H1 (cell line): Measurements from ENCODE around the gene SYT13. TPM values are rescaled to one million over a fixed set of nuclear protein-coding genes. Genes with fewer than 3 reads are reported as not detected.

Experiments
- CTCF ChIA-PET: fragments of 300-600 bp; sonication (Branson Sonifier 250); formaldehyde crosslinking; loops from one replicate; lab custom pipeline; 2021; ENCODE audit not compliant: partially characterized antibody; lab: Charles Lee
- POLR2A ChIA-PET: fragments of 300-600 bp; sonication (Branson Sonifier 250); formaldehyde crosslinking; loops from one replicate; lab custom pipeline; 2021; ENCODE audit warnings: inconsistent platforms; ENCODE audit not compliant: partially characterized antibody; lab: Charles Lee
- DNase-seq, 2 experiments: peaks; one replicate each; pipeline versions ENCODE4 v3.0.0 to v3.0.0-alpha.2; 2010 to 2022; ENCODE audit warnings: low spot score in 2 of 2, low read depth in 1 of 2, mixed read lengths in 1 of 2
- FAIRE-seq: peaks from 2 replicates; lab custom pipeline; 2011; peaks lifted over from hg19 to GRCh38; lab: Jason Lieb, UNC
- H2AFZ ChIP-seq: 2 replicates; pipeline ENCODE4 v1.8.1; 2012; ENCODE audit warnings: low read length, inconsistent platforms
- H2AK5ac ChIP-seq: 2 replicates; pipeline ENCODE4 v1.6.1; 2013; ENCODE audit warnings: low read depth, low read length
- H2BK120ac ChIP-seq: replicated peaks from 2 replicates; pipeline ENCODE3; 2013; ENCODE audit warnings: low read depth, low read length, inconsistent platforms
- H2BK12ac ChIP-seq: 2 replicates; pipeline ENCODE4 v1.6.1; 2013; ENCODE audit warnings: low read depth, low read length
- H2BK15ac ChIP-seq: 2 replicates; pipeline ENCODE4 v1.6.1; 2013; ENCODE audit warnings: low read length
- H2BK20ac ChIP-seq: 2 replicates; pipeline ENCODE4 v1.6.1; 2013; ENCODE audit warnings: low read length
- H2BK5ac ChIP-seq: 2 replicates; pipeline ENCODE4 v1.6.1; 2013; ENCODE audit warnings: low read depth, low read length
- H3K14ac ChIP-seq: 2 replicates; pipeline ENCODE4 v1.6.1; 2013; ENCODE audit warnings: inconsistent platforms; ENCODE audit not compliant: insufficient read length
- H3K18ac ChIP-seq: 2 replicates; pipeline ENCODE4 v1.6.1; 2013; ENCODE audit warnings: low read length; ENCODE audit errors: extremely low read depth
- H3K23ac ChIP-seq: 2 replicates; pipeline ENCODE4 v1.6.1; 2013; ENCODE audit warnings: inconsistent platforms; ENCODE audit not compliant: insufficient read length
- H3K23me2 ChIP-seq: 2 replicates; pipeline ENCODE4 v1.6.1; 2013; ENCODE audit warnings: low read depth, low read length
- H3K27ac ChIP-seq: 2 replicates; pipeline ENCODE4 v1.6.1; 2011; ENCODE audit warnings: low read depth, low read length, inconsistent platforms
- H3K27me3 ChIP-seq, 4 experiments: replicated peaks in 1 of 4; 1 replicate in 1 of 4; 2 replicates in 3 of 4; pipeline versions ENCODE4 v1.6.1 to v1.8.1; 2011 to 2013; ENCODE audit warnings: low read length in 3 of 4, mild to moderate bottlenecking in 3 of 4, inconsistent platforms in 2 of 4, mixed read lengths in 2 of 4, moderate library complexity in 1 of 4; ENCODE audit not compliant: control insufficient read depth in 3 of 4, insufficient read depth in 3 of 4; ENCODE audit errors: extremely low read depth in 1 of 4
- H3K36me3 ChIP-seq, 4 experiments: 2 replicates each; pipeline versions ENCODE4 v1.6.1 to v1.8.1; 2011 to 2013; ENCODE audit warnings: mild to moderate bottlenecking in 4 of 4, low read length in 3 of 4, moderate library complexity in 2 of 4, control low read depth in 1 of 4, inconsistent platforms in 1 of 4; ENCODE audit not compliant: insufficient read depth in 4 of 4, control insufficient read depth in 2 of 4
- H3K4ac ChIP-seq: replicated peaks from 2 replicates; pipeline ENCODE3; 2013; ENCODE audit warnings: low read length, low read depth, mixed read lengths, inconsistent platforms; ENCODE audit not compliant: insufficient read length
- H3K4me1 ChIP-seq, 4 experiments: replicated peaks in 1 of 4; 1 replicate in 1 of 4; 2 replicates in 3 of 4; pipeline versions ENCODE4 v1.6.1 to v1.8.1; 2011 to 2013; ENCODE audit warnings: low read length in 3 of 4, inconsistent platforms in 2 of 4, mixed read lengths in 1 of 4; ENCODE audit not compliant: insufficient read depth in 4 of 4, control insufficient read depth in 3 of 4
- H3K4me2 ChIP-seq, 2 experiments: 2 replicates each; pipeline versions ENCODE4 v1.6.1 to v1.8.1; 2011 to 2013; ENCODE audit warnings: low read depth in 2 of 2, low read length in 2 of 2, control low read depth in 1 of 2, inconsistent platforms in 1 of 2, mild to moderate bottlenecking in 1 of 2; ENCODE audit not compliant: insufficient read depth in 1 of 2
- H3K4me3 ChIP-seq, 4 experiments: fragments of 200-600, 300-600 bp in 1 of 4; sonication (generic), shearing (Covaris generic), sonication (Bioruptor Twin) in 1 of 4; 2 replicates each; pipeline versions ENCODE4 v1.5.1 to v1.8.1; 2011 to 2016; ENCODE audit warnings: low read length in 4 of 4, low read depth in 3 of 4, control low read depth in 2 of 4, inconsistent platforms in 2 of 4, mild to moderate bottlenecking in 2 of 4, mixed read lengths in 1 of 4, moderate library complexity in 1 of 4; ENCODE audit not compliant: insufficient read depth in 2 of 4; ENCODE audit errors: extremely low read depth in 1 of 4
- H3K56ac ChIP-seq: replicated peaks from 2 replicates; pipeline ENCODE3; 2013; ENCODE audit warnings: low read depth, mild to moderate bottlenecking, mixed read lengths, low read length, inconsistent platforms; ENCODE audit not compliant: insufficient read length
- H3K79me1 ChIP-seq: 2 replicates; pipeline ENCODE4 v1.6.1; 2013; ENCODE audit warnings: low read depth, low read length, control low read depth
- H3K79me2 ChIP-seq, 2 experiments: 2 replicates each; pipeline versions ENCODE4 v1.6.1 to v1.8.1; 2012 to 2013; ENCODE audit warnings: low read length in 2 of 2, mild to moderate bottlenecking in 2 of 2, inconsistent platforms in 1 of 2; ENCODE audit not compliant: insufficient read depth in 2 of 2, control insufficient read depth in 1 of 2
- H3K9ac ChIP-seq, 4 experiments: replicated peaks in 1 of 4; 1 replicate in 1 of 4; 2 replicates in 3 of 4; pipeline versions ENCODE4 v1.6.1 to v1.8.1; 2011 to 2013; ENCODE audit warnings: low read depth in 3 of 4, low read length in 3 of 4, control low read depth in 2 of 4, mild to moderate bottlenecking in 2 of 4, moderate library complexity in 2 of 4, inconsistent platforms in 1 of 4; ENCODE audit errors: extremely low read depth in 1 of 4
- H3K9me3 ChIP-seq, 2 experiments: 2 replicates each; pipeline versions ENCODE4 v1.6.1 to v1.8.1; 2012 to 2013; ENCODE audit warnings: mild to moderate bottlenecking in 2 of 2, moderate library complexity in 2 of 2, control low read depth in 1 of 2, inconsistent platforms in 1 of 2, low read depth in 1 of 2, low read length in 1 of 2, mixed read lengths in 1 of 2; ENCODE audit not compliant: insufficient read depth in 2 of 2
- H4K20me1 ChIP-seq, 2 experiments: replicated peaks in 1 of 2; 2 replicates each; pipeline versions ENCODE3 to v1.8.1; 2011 to 2013; ENCODE audit warnings: inconsistent platforms in 2 of 2, low read length in 2 of 2, mild to moderate bottlenecking in 1 of 2; ENCODE audit not compliant: insufficient read depth in 2 of 2, control insufficient read depth in 1 of 2
- H4K5ac ChIP-seq: 2 replicates; pipeline ENCODE4 v1.6.1; 2013; ENCODE audit warnings: low read length, low read depth, mixed read lengths, inconsistent platforms; ENCODE audit not compliant: insufficient read length
- H4K8ac ChIP-seq: 2 replicates; pipeline ENCODE4 v1.8.0; 2013; ENCODE audit warnings: mild to moderate bottlenecking, moderate library complexity, low read length, inconsistent platforms; ENCODE audit not compliant: insufficient read depth; ENCODE audit errors: extremely low read depth
- H4K91ac ChIP-seq: replicated peaks from 2 replicates; pipeline ENCODE3; 2013; ENCODE audit warnings: low read length, mixed read lengths, inconsistent platforms; ENCODE audit not compliant: insufficient read length
- ASH2L ChIP-seq: fragments of 200-600, 300-600 bp; sonication (generic); IDR thresholded peaks from one replicate; pipeline ENCODE4 v1.7.1; 2017; ENCODE audit warnings: low read length
- CBX8 ChIP-seq: fragments of 300-800, 300-1000 bp; sonication (generic); IDR thresholded peaks from 2 replicates; pipeline ENCODE4 v1.7.1; 2016; ENCODE audit warnings: low read depth, low read length, borderline replicate concordance
- HDAC2 ChIP-seq, 2 experiments: fragments of 300-600 bp in 1 of 2; sonication (generic) in 1 of 2; IDR thresholded peaks; 2 replicates each; pipeline ENCODE4 v1.6.1; 2011 to 2012; ENCODE audit warnings: low read depth in 2 of 2, low read length in 2 of 2, mild to moderate bottlenecking in 2 of 2, moderate library complexity in 2 of 2, borderline replicate concordance in 1 of 2, inconsistent platforms in 1 of 2
- JUND ChIP-seq: IDR thresholded peaks from 2 replicates; pipeline ENCODE4 v1.6.1; 2011; ENCODE audit warnings: mild to moderate bottlenecking, improper control_type of control experiment, low read length
- POU5F1 ChIP-seq: IDR thresholded peaks from 2 replicates; pipeline ENCODE4 v1.6.1; 2011; ENCODE audit warnings: low read depth, mild to moderate bottlenecking, low read length, moderate library complexity
- RAD21 ChIP-seq, 2 experiments: IDR thresholded peaks in 1 of 2; conservative IDR thresholded peaks in 1 of 2; 2 replicates each; pipeline ENCODE4 v1.6.1; 2011; ENCODE audit warnings: low read depth in 2 of 2, low read length in 2 of 2, improper control_type of control experiment in 1 of 2, inconsistent platforms in 1 of 2, mild to moderate bottlenecking in 1 of 2, moderate library complexity in 1 of 2
- SRF ChIP-seq: IDR thresholded peaks from 2 replicates; pipeline ENCODE4 v1.6.1; 2011; ENCODE audit warnings: mild to moderate bottlenecking, low read depth, low read length, moderate library complexity
- WGBS, 2 experiments: shearing (Covaris generic) in 1 of 2; methylation state at CpG; one replicate each; pipeline versions ENCODE4 v1.1.6 to v1.1.7; 2013 to 2015; ENCODE audit warnings: low lambda C conversion rate in 2 of 2, mixed read lengths in 2 of 2, inconsistent platforms in 1 of 2, low coverage in 1 of 2, missing lambda C conversion rate in 1 of 2; ENCODE audit not compliant: insufficient replicate concordance in 2 of 2, insufficient coverage in 1 of 2, insufficient read length in 1 of 2; ENCODE audit errors: extremely low coverage in 1 of 2, missing lambda C conversion rate in 1 of 2; 5-methylcytosine and 5-hydroxymethylcytosine counted together
- polyA plus RNA-seq, 7 experiments: library from polyadenylated mRNA; depleted of rRNA in 3 of 7; stranded (reverse) in 5 of 7; unstranded in 2 of 7; fragments of >200 nt in 5 of 7; fragments of 200-250 nt in 2 of 7; gene quantifications; 1 replicate in 5 of 7; 2 replicates in 1 of 7; 4 replicates in 1 of 7; pipeline versions ENCODE4 v1.2.1 to v1.2.3, GENCODE V29; 2011 to 2013; ENCODE audit warnings: missing spikeins in 2 of 7, mixed read lengths in 2 of 7
- total RNA-seq: library from RNA; stranded (reverse); fragmentation: NEBNext Ultra II Directional; extraction: Animal tissue kit (Norgen Biotek cat#: 25700); gene quantifications from 2 replicates; pipeline ENCODE4 v1.2.1, GENCODE V29; 2021

The SYT13 gene
- total and polyA plus RNA-seq, 2 of the 8 experiments (the other 6 are each of a cell fraction or from before 2014, with no cell fraction given), result 4.8 to 13.2 TPM

- no peak overlapping the region for H3K9ac ChIP-seq
- no peak for DNase-seq
- no peaks in the 10 kb centered on the region for H3K36me3 ChIP-seq
- H3K79me1 ChIP-seq, result no peaks in the 10 kb centered on the region
- no peak overlapping the region for H3K14ac ChIP-seq
- H3K27me3 ChIP-seq, result no peaks in the 10 kb centered on the region; a peak in 1 of 7 replicates
- no peak overlapping the region for H3K4me2 ChIP-seq
- H4K20me1 ChIP-seq, result no peaks in the 10 kb centered on the region
- no peak for TF ChIP-seq POU5F1
- peak in 1 of 2 experiments; percentile 26; a peak in 2 of 4 replicates for TF ChIP-seq RAD21 (IDR thresholded peaks at IDR 0.05 in 1 of 2, conservative IDR thresholded peaks at IDR 0.05 in 1 of 2; ENCODE audit: low read depth in 2 of 2, low read length in 2 of 2)
- no peak for TF ChIP-seq JUND
- TF ChIP-seq ASH2L, result no peak
- TF ChIP-seq HDAC2 (IDR thresholded peaks at IDR 0.05; ENCODE audit: borderline replicate concordance in 1 of 2, low read depth in 2 of 2, low read length in 2 of 2), result no peak
- no peak for TF ChIP-seq CBX8
- no peak for TF ChIP-seq SRF
- no peak overlapping the region for H3K18ac ChIP-seq
- no peak overlapping the region for H2BK20ac ChIP-seq
- H2BK12ac ChIP-seq, result no peak overlapping the region
- H2AK5ac ChIP-seq, result no peak overlapping the region
- no peak overlapping the region for H2AFZ ChIP-seq
- no peaks in the 10 kb centered on the region for H3K79me2 ChIP-seq
- no peak overlapping the region for H3K56ac ChIP-seq
- H3K4ac ChIP-seq, result no peak overlapping the region
- peak overlapping the region; percentile 6; the same call in 1 of the 2 replicates for H2BK15ac ChIP-seq
- H2BK5ac ChIP-seq, result no peak overlapping the region
- 92% methylated on average over 4 of the region's 4 CpGs; no CpG with 5 or more reads in 1 of the 2 experiments for whole genome bisulfite sequencing, 2 experiments
- no peak overlapping the region for H4K5ac ChIP-seq
- H4K8ac ChIP-seq, result no peak overlapping the region
- H3K4me1 ChIP-seq, result no peaks in the 10 kb centered on the region
- H2BK120ac ChIP-seq, result no peak overlapping the region
- no peak overlapping the region for H3K27ac ChIP-seq
- H3K23ac ChIP-seq, result no peak overlapping the region
- no peaks in the 10 kb centered on the region for H3K23me2 ChIP-seq
- CTCF ChIA-PET, result interaction anchor here (0.6 to 5.0 kb wide), 53 partner anchors 9 to 581 kb away, joined by 3 to 95 read pairs (median 5); partner anchors contain the start of gene SYT13
- no peak overlapping the region for H3K4me3 ChIP-seq
- no peaks in the 10 kb centered on the region; a peak in 1 of 4 replicates for H3K9me3 ChIP-seq
- no peak for FAIRE-seq
- POLR2A ChIA-PET, result no interaction called here
- no peak overlapping the region for H4K91ac ChIP-seq
Measured at GRCh38 chr11:45331839-45332238, 45.7 kb upstream of the SYT13 start.
